Daoy (cell line): ENCODE measurements around the gene CCL13. TPM values are rescaled to one million over a fixed set of nuclear protein-coding genes. Genes with fewer than 3 reads are reported as not detected.
A peak's percentile ranks its signal among the peaks of the same experiment; 100 is the strongest.
"Not testable (repeated sequence)": the region's sequence is repeated elsewhere in the genome, so short reads cannot be mapped to it uniquely, and the experiment has no call there.

ENCODE experiments used
- DNase-seq: peaks from one replicate; pipeline ENCODE4 v3.0.0-alpha.2; 2015; ENCODE audit warnings: low read depth
- total RNA-seq: library from RNA; depleted of rRNA; stranded (reverse); fragments of >200 nt; shearing (Covaris generic); gene quantifications from 2 replicates; pipeline ENCODE4 v1.2.3, GENCODE V29; 2014; rRNA removed

Gene CCL13
- not detected in 2 replicates for total RNA-seq

GRCh38 chr17:34356194-34356593 lies at the start of gene CCL13:
CCL13 (plus strand) TSS chr17:34356480; CDS start chr17:34356527, 47 bp downstream.
- no peak for DNase-seq

GRCh38 chr17:34307110-34307509 lies 49.2 kb upstream of the CCL13 start:
- DNase-seq = peak; percentile 22

DNA sequence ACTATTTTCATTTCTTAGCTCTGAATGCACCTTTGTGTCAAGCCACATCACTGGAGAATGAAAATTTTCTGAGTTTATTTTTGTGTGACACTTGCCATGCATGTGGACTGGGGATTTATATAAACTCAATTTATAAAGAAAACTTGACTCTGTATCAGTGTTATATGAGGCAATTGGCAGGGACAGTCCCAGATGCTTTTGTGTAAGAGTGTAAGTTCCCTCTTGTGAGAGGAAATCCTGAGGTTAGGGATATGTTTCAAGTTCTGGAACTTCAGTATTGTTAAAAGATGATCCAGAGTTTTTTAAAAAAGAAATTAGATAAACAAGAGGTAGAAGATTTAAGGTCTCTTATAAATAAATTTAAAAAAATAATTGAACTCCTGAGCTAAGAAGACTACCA lies 47.9 kb upstream of the CCL13 start:
- no peak for DNase-seq

- no peak for DNase-seq
Measured at GRCh38 chr17:34311291-34311690, 45.0 kb upstream of the CCL13 start.

DNA sequence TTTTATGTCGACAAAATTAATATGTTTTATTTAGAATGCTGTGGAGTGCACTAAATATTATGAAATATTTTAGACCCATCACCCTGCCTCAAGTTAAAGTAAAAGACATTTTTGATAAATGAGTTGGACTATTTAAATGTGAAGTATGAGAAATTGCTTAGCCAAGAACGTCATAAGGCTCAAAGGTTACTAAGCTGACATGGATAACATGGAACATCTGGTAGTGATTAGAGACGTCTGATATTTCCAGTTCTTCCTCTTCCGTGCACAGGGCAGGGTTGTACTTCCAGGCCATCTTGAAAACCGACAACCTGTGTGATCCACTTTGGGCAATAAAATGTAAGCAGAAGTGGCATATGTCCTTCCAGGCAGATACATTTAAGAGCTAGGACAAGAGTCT lies 44.2 kb upstream of the CCL13 start:
- no peak for DNase-seq

GRCh38 chr17:34313164-34313563 lies 43.1 kb upstream of the CCL13 start:
- no peak for DNase-seq

- no peak for DNase-seq
Measured at GRCh38 chr17:34314279-34314678, 42.0 kb upstream of the CCL13 start.

DNA sequence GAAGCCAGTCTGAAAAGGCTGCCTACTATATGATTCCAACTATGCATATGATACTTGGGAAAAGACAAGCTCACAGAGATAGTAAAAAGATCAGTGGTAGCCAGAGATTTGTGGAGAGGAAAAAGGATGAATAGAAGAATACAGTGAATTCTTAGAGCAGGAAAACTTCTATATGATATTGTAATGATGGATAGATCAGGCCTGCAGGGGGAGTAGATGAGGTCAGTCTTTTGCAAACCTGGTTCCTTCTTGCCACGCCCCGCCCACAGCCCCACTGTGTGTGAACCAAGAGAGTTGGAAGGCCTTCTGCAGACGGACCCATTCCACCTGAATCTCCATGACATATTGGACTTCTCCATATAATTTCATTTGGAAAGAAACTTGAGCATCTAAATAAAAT lies 37.8 kb upstream of the CCL13 start:
- peak; percentile 41 for DNase-seq

- DNase-seq = no peak
Measured at GRCh38 chr17:34319039-34319483, 37.2 kb upstream of the CCL13 start, which contains the start of gene CCL8. CCL8 (plus strand) TSS chr17:34319435; CDS start chr17:34319502, 67 bp downstream.

GRCh38 chr17:34321964-34322363 lies 34.3 kb upstream of the CCL13 start:
- no peak for DNase-seq

DNA sequence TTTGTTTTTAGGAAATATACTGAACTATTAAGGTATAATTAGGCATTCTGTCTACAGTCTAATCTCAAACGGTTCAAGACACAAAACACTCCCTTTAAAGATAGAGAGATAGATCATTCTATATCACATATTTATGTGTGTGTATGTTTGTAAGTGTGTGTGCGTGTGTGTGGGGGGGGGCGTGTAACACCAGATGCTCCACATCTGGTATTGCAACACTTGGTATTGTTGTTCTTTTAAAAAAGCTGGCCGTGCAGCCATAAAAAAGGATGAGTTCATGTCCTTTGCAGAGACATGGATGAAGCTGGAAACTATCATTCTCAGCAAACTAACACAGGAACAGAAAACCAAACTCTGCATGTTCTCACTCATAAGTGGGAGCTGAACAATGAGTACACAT lies 28.7 kb upstream of the CCL13 start:
- not testable (repeated sequence) for DNase-seq

GRCh38 chr17:34337701-34338100 lies 18.6 kb upstream of the CCL13 start:
- no peak for DNase-seq

GRCh38 chr17:34339138-34339770 lies 17.0 kb upstream of the CCL13 start:
- DNase-seq = no peak

DNA sequence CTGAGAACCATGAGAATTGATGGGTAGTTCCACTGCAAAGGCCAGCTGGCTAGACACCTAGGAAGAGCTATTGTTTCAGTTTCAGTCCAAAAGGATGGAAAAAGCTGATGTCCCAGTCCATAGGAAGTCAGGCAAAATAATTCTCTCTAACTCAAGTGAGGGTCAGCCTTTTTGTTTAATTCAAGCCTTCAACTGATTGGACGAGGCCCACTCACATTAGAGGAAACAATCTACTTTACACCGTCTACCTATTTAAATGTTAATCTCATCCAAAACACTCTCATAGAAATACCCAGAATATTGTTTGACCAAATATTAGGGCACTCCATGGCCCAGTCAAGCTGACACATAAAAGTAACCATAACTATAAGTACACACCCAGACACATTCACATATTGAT lies 14.4 kb upstream of the CCL13 start:
- DNase-seq = no peak

DNA sequence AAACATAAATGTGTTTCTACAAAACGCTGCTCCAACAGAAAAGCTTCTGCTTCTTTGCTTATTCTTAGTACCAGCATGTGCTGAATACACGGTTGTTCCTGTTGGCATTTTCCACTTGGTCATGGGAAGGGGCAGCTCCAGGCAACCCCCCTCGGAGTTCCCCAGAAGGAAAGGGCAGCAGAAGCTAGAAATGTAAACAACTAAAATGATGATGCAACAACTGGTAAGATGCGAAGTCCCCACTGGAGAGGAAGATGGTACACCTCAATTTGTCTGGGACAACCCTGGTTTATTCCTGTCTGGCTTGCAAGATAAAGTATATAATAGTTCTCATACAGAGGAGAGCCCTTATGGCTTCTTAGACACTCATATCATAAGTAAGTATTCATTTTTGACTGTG lies 9.2 kb upstream of the CCL13 start:
- no peak for DNase-seq

DNA sequence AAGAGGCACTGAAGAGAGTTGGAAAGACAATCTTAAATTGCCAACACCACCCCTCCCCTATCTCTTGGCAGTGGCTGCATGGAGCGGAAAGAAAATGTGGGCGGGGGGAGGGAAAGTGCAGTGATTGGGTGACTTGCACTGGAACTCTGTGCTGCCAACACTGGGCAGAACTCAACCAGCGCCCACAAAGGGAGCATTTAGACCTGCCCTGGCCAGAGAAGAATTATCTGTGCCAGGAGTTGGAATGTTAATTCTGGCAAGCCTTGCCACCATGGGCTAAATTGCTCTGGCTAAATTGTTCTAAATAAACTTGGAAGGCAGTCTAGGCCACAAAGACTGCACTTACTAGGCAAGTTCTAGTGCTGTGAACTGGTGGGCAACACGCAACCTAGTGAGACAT lies 6.5 kb upstream of the CCL13 start:
- no peak for DNase-seq

GRCh38 chr17:34351096-34351495 lies 5.2 kb upstream of the CCL13 start:
- no peak for DNase-seq

DNA sequence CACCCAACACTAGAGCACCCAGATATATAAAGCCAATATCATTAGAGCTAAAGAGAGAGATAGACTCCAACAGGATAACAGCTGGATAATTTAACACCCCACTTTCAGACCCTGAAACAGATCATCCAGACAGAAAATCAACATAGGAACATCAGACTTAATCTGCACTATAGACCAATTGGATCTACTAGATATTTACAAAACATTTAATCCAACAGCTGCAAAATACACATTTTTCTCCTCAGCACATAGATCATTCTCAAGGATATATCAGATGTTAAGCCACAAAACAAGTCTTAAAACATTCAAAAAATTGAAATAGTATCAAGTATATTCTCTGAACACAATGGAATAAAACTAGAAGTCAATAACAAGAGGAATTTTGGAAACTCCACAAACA lies 4.1 kb upstream of the CCL13 start:
- no peak for DNase-seq

DNA sequence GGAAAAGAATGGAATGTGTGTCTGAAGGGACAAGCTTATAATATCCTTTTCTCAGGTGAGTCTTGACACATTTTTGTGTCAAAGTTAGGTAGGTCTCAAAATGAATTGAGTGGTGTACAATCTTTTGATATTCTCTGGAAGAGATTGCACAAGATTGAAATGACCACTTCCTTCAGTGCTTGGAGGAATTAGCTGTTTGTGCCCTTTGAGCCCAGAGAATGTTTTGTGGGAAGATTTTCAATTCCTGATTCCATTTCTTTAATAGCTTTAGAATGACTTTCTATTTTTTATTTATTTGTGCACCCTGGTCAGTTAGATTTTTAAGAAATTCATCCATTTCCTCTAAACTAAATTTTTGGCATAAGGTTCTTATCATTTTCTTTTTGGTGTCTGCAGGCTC lies 1.6 kb upstream of the CCL13 start:
- DNase-seq = no peak

DNA sequence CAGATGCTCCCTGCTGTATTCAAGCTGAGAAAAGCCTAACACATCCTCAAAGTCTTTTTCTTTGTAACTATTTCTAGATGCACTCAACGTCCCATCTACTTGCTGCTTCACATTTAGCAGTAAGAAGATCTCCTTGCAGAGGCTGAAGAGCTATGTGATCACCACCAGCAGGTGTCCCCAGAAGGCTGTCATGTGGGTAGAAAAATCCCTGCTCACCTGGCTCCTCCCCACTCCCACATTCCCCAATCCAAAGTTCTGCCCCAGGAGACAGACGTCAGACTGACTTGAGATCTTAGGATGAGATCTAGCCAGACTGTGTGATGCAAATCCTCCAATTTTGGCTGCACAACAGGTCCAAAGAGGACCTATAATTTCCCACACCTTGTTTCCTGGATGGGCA lies 1.1 kb downstream of the CCL13 start:
- no peak for DNase-seq

DNA sequence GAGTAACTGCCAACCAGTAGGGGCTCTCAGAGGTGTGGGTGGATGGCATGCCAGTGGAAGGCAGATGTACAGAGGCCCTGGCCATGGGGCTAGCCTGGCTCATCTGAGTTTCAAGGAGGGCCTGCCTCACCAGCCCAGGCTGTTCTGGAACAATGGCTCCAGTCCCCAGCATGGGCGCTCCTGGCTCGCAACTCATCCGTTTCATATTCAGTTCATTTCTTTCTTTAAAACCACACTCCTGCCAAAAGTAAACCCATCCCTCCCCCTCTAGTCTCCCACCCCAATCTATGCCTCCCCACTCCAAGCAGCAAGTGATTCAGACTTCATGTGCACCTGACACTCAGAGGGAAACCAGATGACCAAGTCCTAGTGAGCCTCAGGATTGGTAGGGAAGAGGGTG lies 2.4 kb downstream of the CCL13 start:
- DNase-seq = no peak

DNA sequence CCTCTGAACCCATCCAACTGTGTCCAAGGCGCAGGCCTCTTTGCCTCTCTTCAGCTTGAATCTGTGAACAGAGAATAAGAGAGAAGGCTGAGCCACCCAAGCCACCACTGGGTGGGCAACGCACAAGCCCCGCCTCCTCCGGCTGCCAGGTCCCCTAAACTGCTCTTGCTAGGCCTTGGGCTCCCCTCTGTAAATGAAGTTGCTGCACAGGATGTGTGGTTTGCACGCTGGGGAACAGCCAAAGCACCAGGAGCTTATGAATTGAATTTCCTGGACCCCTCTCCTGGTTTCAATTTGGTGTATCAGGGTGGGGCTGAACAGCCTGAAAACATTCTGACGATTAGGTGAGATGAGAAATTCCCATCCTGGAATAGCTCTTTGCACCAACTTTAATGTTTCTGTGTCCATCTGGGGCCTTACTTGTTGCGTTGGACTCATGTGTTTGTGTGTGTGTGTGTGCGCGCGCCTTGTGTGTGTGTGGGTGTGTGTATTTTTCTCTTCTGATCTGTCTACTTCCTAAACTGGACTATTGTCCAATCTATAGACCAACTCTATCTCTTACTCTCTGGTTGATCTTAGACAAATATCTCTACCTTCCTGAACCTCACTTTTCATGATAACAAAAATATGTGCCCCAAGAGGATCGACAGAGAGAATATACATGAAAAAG lies 4.5 kb downstream of the CCL13 start:
- DNase-seq = no peak

- peak; percentile 93 for DNase-seq
Measured at GRCh38 chr17:34361478-34362061, 5.3 kb downstream of the CCL13 start.
